IMR-90 (cell line): ENCODE results near the gene TGM1. TPM values are rescaled to one million over a fixed set of nuclear protein-coding genes. Genes with fewer than 3 reads are reported as not detected.

Experiments used
- ATAC-seq: fragments of 200-7000 bp; cut with Tn5 transposase; 2 replicates; pipeline ENCODE4 v1.9.1; 2020; ENCODE audit warnings: low read depth, mild to moderate bottlenecking, moderate library complexity
- BruUV-seq: library from RNA; stranded (reverse); fragments of 400-500 nt; replicated peaks from 2 replicates; lab custom pipeline; 2021; lab: Mats Ljungman, UMichigan
- CTCF ChIA-PET: fragments of 300-600 bp; formaldehyde crosslinking; extraction: SDS; loops from one replicate; lab custom pipeline; 2021; ENCODE audit warnings: antibody characterized with exemption; lab: Yijun Ruan, JAX
- POLR2A ChIA-PET: fragments of 300-600 bp; sonication (Branson Sonifier 250); formaldehyde crosslinking; loops from one replicate; lab custom pipeline; 2022; ENCODE audit warnings: antibody characterized with exemption; ENCODE audit not compliant: unreplicated experiment; lab: Charles Lee
- DNase-seq: peaks from one replicate; pipeline ENCODE4 v3.0.0; 2013
- H2AFZ ChIP-seq: replicated peaks from 2 replicates; pipeline ENCODE3; 2013; ENCODE audit warnings: low read length, mild to moderate bottlenecking; ENCODE audit not compliant: poor library complexity
- H2AK5ac ChIP-seq: 2 replicates; pipeline ENCODE4 v1.6.1; 2013; ENCODE audit warnings: low read depth, low read length, inconsistent platforms
- H2AK9ac ChIP-seq: replicated peaks from 2 replicates; pipeline ENCODE3; 2013; ENCODE audit warnings: mild to moderate bottlenecking, low read depth, low read length, moderate library complexity; ENCODE audit not compliant: poor library complexity
- H2BK120ac ChIP-seq: 2 replicates; pipeline ENCODE4 v1.6.1; 2013; ENCODE audit warnings: low read depth, low read length, inconsistent platforms
- H2BK15ac ChIP-seq: 3 replicates; pipeline ENCODE4 v1.6.1; 2013; ENCODE audit warnings: low read depth, low read length, inconsistent platforms
- H2BK20ac ChIP-seq: 2 replicates; pipeline ENCODE4 v1.6.1; 2013; ENCODE audit warnings: low read depth, mild to moderate bottlenecking, inconsistent platforms, low read length, moderate library complexity
- H2BK5ac ChIP-seq: 2 replicates; pipeline ENCODE4 v1.6.1; 2013; ENCODE audit warnings: mild to moderate bottlenecking, low read depth, low read length, inconsistent platforms; ENCODE audit not compliant: poor library complexity, severe bottlenecking
- H3K14ac ChIP-seq: replicated peaks from 2 replicates; pipeline ENCODE4 v1.6.1; 2013; ENCODE audit warnings: low read depth, low read length, inconsistent platforms
- H3K18ac ChIP-seq: 2 replicates; pipeline ENCODE4 v1.6.1; 2013; ENCODE audit warnings: low read depth, low read length, control low read depth
- H3K23ac ChIP-seq: 2 replicates; pipeline ENCODE4 v1.6.1; 2013; ENCODE audit warnings: low read depth, low read length, inconsistent platforms
- H3K27ac ChIP-seq: 2 replicates; pipeline ENCODE4 v1.5.1; 2013; ENCODE audit warnings: mild to moderate bottlenecking, control low read depth, low read length; ENCODE audit not compliant: insufficient read depth
- H3K27me3 ChIP-seq: 2 replicates; pipeline ENCODE4 v1.6.1; 2013; ENCODE audit warnings: low read length; ENCODE audit not compliant: control insufficient read depth, insufficient read depth
- H3K36me3 ChIP-seq: 2 replicates; pipeline ENCODE4 v1.6.1; 2013; ENCODE audit warnings: low read length, mixed read lengths; ENCODE audit not compliant: control insufficient read depth, insufficient read depth
- H3K4ac ChIP-seq: 2 replicates; pipeline ENCODE4 v1.6.1; 2013; ENCODE audit warnings: low read depth, low read length, inconsistent platforms
- H3K4me1 ChIP-seq: 2 replicates; pipeline ENCODE4 v1.6.1; 2013; ENCODE audit warnings: low read length, mixed read lengths; ENCODE audit not compliant: control insufficient read depth, insufficient read depth
- H3K4me2 ChIP-seq: 2 replicates; pipeline ENCODE4 v1.6.1; 2013; ENCODE audit warnings: low read depth, mild to moderate bottlenecking, control low read depth, low read length, moderate library complexity
- H3K4me3 ChIP-seq: 2 replicates; pipeline ENCODE4 v1.5.1; 2013; ENCODE audit warnings: low read depth, mild to moderate bottlenecking, control low read depth, low read length, moderate library complexity; ENCODE audit not compliant: insufficient read depth
- H3K56ac ChIP-seq: 2 replicates; pipeline ENCODE4 v1.6.1; 2013; ENCODE audit warnings: low read length, inconsistent platforms; ENCODE audit not compliant: insufficient read depth; ENCODE audit errors: extremely low read depth
- H3K79me1 ChIP-seq, 2 experiments: 2 replicates each; pipeline ENCODE4 v1.6.1; 2013; ENCODE audit warnings: low read length in 2 of 2, inconsistent platforms in 1 of 2, low read depth in 1 of 2
- H3K9ac ChIP-seq: 2 replicates; pipeline ENCODE4 v1.6.1; 2013; ENCODE audit warnings: low read depth, low read length, control low read depth
- H3K9me1 ChIP-seq: 2 replicates; pipeline ENCODE4 v1.6.1; 2013; ENCODE audit warnings: low read length, inconsistent platforms; ENCODE audit not compliant: insufficient read depth
- H3K9me3 ChIP-seq: 2 replicates; pipeline ENCODE4 v1.6.1; 2013; ENCODE audit warnings: low read length; ENCODE audit not compliant: control insufficient read depth, insufficient read depth
- H4K20me1 ChIP-seq: 2 replicates; pipeline ENCODE4 v1.6.1; 2013; ENCODE audit warnings: low read length, inconsistent platforms; ENCODE audit not compliant: insufficient read depth
- H4K5ac ChIP-seq: 2 replicates; pipeline ENCODE4 v1.6.1; 2013; ENCODE audit warnings: mild to moderate bottlenecking, low read depth, low read length, control low read depth
- H4K8ac ChIP-seq, 2 experiments: 2 replicates each; pipeline ENCODE4 v1.6.1; 2013; ENCODE audit warnings: low read depth in 2 of 2, low read length in 2 of 2, control low read depth in 1 of 2, inconsistent platforms in 1 of 2
- H4K91ac ChIP-seq: 2 replicates; pipeline ENCODE4 v1.6.1; 2013; ENCODE audit warnings: low read depth, low read length, inconsistent platforms; ENCODE audit not compliant: insufficient read depth
- BHLHE40 ChIP-seq: fragments of 150-350 bp; IDR thresholded peaks from 2 replicates; pipeline ENCODE4 v1.6.1; 2016; ENCODE audit warnings: mild to moderate bottlenecking, low read depth, low read length
- MXI1 ChIP-seq: IDR thresholded peaks from 2 replicates; pipeline ENCODE4 v1.6.1; 2012; ENCODE audit warnings: low read depth, mild to moderate bottlenecking, low read length, moderate library complexity, borderline replicate concordance
- RAD21 ChIP-seq: IDR thresholded peaks from 2 replicates; pipeline ENCODE4 v1.6.1; 2012; ENCODE audit warnings: low read length, improper control_type of control experiment
- WGBS, 2 experiments: methylation state at CpG; one replicate each; pipeline versions ENCODE4 v1.1.5 to v1.1.7; 2013; ENCODE audit warnings: missing lambda C conversion rate in 2 of 2; ENCODE audit not compliant: insufficient read length in 1 of 2; ENCODE audit errors: extremely low coverage in 2 of 2; 5-methylcytosine and 5-hydroxymethylcytosine counted together
- dilution Hi-C: fragments of 300-500 bp; cut with HindIII; formaldehyde crosslinking; loops from one replicate; pipeline ENCODE4 v1.14.3; 2018; ENCODE audit warnings: low sequenced_read_pairs; ENCODE audit not compliant: unreplicated experiment
- in situ Hi-C: fragments of 300-500 bp; cut with MboI; formaldehyde crosslinking; loops from 3 replicates; pipeline ENCODE4 v1.14.3; 2019; ENCODE audit warnings: low sequenced_read_pairs, inconsistent platforms, mixed read lengths
- intact Hi-C: fragments of 100-400 bp; cut with micrococcal nuclease; formaldehyde crosslinking; loops from 2 replicates; pipeline ENCODE4 v1.10.0; 2022
- polyA plus RNA-seq, 3 experiments: library from polyadenylated mRNA; depleted of rRNA; stranded (reverse); fragments of >200 nt; gene quantifications; 2 replicates each; pipeline ENCODE4 v1.2.3, GENCODE V29; 2012; ENCODE audit warnings: low replicate concordance in 1 of 3
- total RNA-seq: library from RNA; depleted of rRNA; stranded (reverse); fragments of >200 nt; gene quantifications from 2 replicates; pipeline ENCODE4 v1.2.3, GENCODE V29; 2012

The TGM1 gene
- total and polyA plus RNA-seq, 2 of the 4 experiments (the other 2 are of a cell fraction): 0.72 to 3.3 TPM

- Histone ChIP-seq H4K5ac (no peak overlapping the region), H3K23ac (no peak overlapping the region), H3K56ac (no peak overlapping the region), H4K8ac (no peak overlapping the region), H4K91ac (no peak overlapping the region), H2AK5ac (no peak overlapping the region), H2AK9ac (no peak overlapping the region), H3K4me1 (peaks cover 5% of the 10 kb centered on the region; the same call in 1 of the 2 replicates), H3K36me3 (peaks cover 8% of the 10 kb centered on the region; the same call in 1 of the 2 replicates), H2BK20ac (no peak overlapping the region), H3K4me2 (no peak overlapping the region), H2BK15ac (no peak overlapping the region), H3K9ac (no peak overlapping the region), H3K27ac (no peak overlapping the region), H2AFZ (no peak overlapping the region), H3K18ac (no peak overlapping the region), H2BK120ac (no peak overlapping the region), H3K79me1 (peaks cover 12 to 30% of the 10 kb centered on the region in 2 experiments), H3K4ac (no peak overlapping the region), H3K27me3 (no peaks in the 10 kb centered on the region), H4K20me1 (no peaks in the 10 kb centered on the region), H3K4me3 (no peak overlapping the region), H3K14ac (no peak overlapping the region), H3K9me3 (no peaks in the 10 kb centered on the region), H2BK5ac (no peak overlapping the region), H3K9me1 (peaks cover 5% of the 10 kb centered on the region; the same call in 1 of the 2 replicates)
- ChIA-PET POLR2A (no interaction called here), CTCF (no interaction called here)
- TF ChIP-seq MXI1 (no peak), BHLHE40 (no peak), RAD21 (no peak)
- in situ Hi-C loops: no loop called here
- WGBS, 2 experiments: no CpG with 5 or more reads among the region's 3 CpGs
- dilution Hi-C loops: no loop called here
- intact Hi-C loops: no loop called here
- DNase-seq (no peak), ATAC-seq (no peak)
- BruUV-seq: no TSS peak
These were observed 10.5 kb upstream of the TGM1 start for GRCh38 chr14:24273422-24273998.
